BLaER1 treated with 17β-estradiol and CSF1 and Interleukin-3, amounts not matched to agents 10 nM and 100 nM (cell line): ENCODE results near the gene PLEKHF1.

Experiments used
- H3K27ac ChIP-seq, 11 experiments: shearing (Covaris generic); formaldehyde crosslinking; 2 replicates each; pipeline ENCODE4 v1.8.1; 2022
- H3K27me3 ChIP-seq, 11 experiments: shearing (Covaris generic); formaldehyde crosslinking; 2 replicates each; pipeline ENCODE4 v1.8.1; 2022
- H3K36me3 ChIP-seq, 11 experiments: shearing (Covaris generic); formaldehyde crosslinking; 2 replicates each; pipeline ENCODE4 v1.8.1; 2022
- H3K4me1 ChIP-seq, 10 experiments: shearing (Covaris generic); formaldehyde crosslinking; 2 replicates each; pipeline ENCODE4 v1.8.1; 2022
- H3K4me2 ChIP-seq, 11 experiments: shearing (Covaris generic); formaldehyde crosslinking; 2 replicates each; pipeline ENCODE4 v1.8.1; 2022
- H3K4me3 ChIP-seq, 10 experiments: shearing (Covaris generic); formaldehyde crosslinking; 2 replicates each; pipeline ENCODE4 v1.8.1; 2022
- H3K9ac ChIP-seq, 11 experiments: shearing (Covaris generic); formaldehyde crosslinking; 2 replicates each; pipeline ENCODE4 v1.8.1; 2022
- H3K9me3 ChIP-seq, 11 experiments: shearing (Covaris generic); formaldehyde crosslinking; replicated peaks in 1 of 11; 2 replicates each; pipeline ENCODE4 v1.8.1; 2022
- H4K20me1 ChIP-seq, 11 experiments: shearing (Covaris generic); formaldehyde crosslinking; 2 replicates each; pipeline ENCODE4 v1.8.1; 2022
- Cebpa-rat ChIP-seq, 11 experiments: shearing (Covaris generic); IDR thresholded peaks; 2 replicates each; pipeline ENCODE4 v1.8.1; 2022

The PLEKHF1 gene

DNA sequence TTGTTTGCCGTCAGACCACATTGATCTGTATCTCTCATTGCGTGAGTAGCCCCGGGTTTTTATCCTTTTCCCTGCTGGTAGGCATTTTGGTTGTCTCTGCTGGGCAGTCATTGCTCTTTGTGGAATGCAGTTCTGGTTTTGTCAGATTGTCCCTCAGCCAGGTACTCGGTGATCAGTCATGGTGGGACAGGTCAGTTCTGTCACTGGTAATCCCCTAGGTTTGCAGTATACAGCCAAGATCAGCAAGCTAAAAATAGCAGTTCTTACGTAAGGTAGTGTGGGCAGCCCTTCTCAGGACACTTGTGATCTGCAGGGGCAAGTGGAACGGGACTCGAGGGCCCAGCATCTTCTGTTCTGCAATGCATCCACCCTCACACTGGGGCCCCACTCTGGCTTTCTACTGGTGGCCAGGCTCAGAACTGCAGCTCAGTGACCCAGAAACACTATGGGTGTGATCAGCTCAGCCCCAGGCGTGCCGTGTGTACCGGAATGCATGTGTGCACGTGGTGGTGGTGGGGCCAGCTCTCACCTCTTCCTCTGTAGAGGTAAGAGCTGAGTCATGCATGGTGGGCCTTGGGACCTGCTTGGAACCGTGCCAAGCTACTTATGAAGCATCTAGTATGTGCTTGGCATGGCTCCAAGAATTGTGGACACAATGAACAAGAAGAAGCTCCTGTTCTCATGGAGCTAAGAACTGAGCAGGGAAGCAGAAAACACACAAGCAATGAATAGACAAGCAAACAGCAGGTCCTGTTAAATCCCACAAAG is 6.3 kb downstream of the PLEKHF1 start:
- peak overlapping the region; percentile 88 to 97 (median 95) for H3K4me2 ChIP-seq
- no peaks in the 10 kb centered on the region for H3K9me3 ChIP-seq
- no peak for TF ChIP-seq Cebpa-rat (IDR thresholded peaks at IDR 0.05)
- peaks cover 74 to 97% (median 85%) of the 10 kb centered on the region in 10 experiments for H3K4me1 ChIP-seq
- H3K4me3 ChIP-seq: no peak overlapping the region
- peak overlapping the region in 3 of 11 experiments; percentile 37 to 70 (median 67); a peak in 1 of 22 replicates for H3K27ac ChIP-seq
- H3K27me3 ChIP-seq: peaks cover 0 to under 1% (median 0%) of the 10 kb centered on the region in 11 experiments; a peak in 1 of 22 replicates
- peaks cover 0 to 43% (median 20%) of the 10 kb centered on the region in 11 experiments; a peak in 17 of 22 replicates for H3K36me3 ChIP-seq
- no peak overlapping the region for H3K9ac ChIP-seq
- H4K20me1 ChIP-seq: peaks cover 0 to 88% (median 24%) of the 10 kb centered on the region in 11 experiments; a peak in 14 of 22 replicates

DNA sequence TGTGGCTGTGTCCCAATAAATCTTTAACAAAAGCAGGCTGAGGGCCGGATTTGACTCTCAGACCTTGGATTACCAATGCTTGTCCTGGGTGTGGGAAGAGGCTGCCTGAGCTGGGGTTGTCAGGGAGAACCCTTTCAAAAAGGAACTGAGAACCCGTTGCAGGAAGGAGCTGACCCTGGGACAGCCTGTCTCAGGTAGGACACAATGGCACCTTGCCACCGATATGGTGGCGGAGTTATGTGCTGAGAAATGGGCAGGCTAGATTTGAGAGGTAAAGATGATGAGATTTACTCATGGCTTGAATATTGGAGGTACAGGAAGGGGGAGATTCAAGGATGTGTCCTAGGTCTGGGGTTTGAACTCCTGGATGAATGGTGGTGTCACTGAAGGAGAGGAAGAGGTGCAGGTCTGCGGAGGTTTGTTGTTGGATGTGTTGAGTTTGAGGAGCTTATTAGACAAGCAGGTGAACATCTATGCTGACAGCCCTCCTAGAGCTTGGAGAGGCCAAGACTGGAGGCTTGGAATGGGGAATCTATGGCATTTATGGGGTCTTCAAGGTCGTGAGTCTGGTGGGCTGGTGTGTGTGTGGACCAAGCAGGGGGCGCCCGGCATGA is 7.2 kb downstream of the PLEKHF1 start:
- H3K9ac ChIP-seq: peak overlapping the region in 5 of 11 experiments; percentile 50 to 65 (median 58); a peak in 6 of 22 replicates

DNA sequence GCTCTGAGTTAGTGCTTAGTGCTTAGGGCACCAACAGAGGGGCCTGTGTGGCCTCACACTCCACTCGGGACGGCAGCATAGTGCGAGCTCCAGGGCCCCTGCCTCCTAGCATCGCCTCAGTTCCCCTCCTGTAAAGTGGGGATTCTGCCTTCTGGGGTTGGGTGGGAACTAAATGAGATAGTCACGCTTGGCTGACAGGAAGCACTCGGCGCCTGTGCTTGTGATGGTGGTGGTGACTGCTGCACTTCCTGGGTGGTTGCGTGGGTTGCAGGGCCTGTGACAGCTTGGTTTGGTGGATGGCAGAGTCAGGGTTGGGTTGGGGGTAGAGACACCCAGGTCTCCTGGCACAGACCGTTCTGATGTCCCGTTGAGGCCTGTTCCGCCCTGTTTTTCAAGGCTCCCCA is 7.7 kb downstream of the PLEKHF1 start:
- H3K27ac ChIP-seq: peak overlapping the region; percentile 41 to 73 (median 61); a peak in 21 of 22 replicates
- H3K9ac ChIP-seq: peak overlapping the region; percentile 31 to 65 (median 58); a peak in 19 of 22 replicates
- H3K4me3 ChIP-seq: peak overlapping the region in 7 of 10 experiments; percentile 2 to 55 (median 37); a peak in 8 of 20 replicates
- peaks cover 0 to 54% (median 20%) of the 10 kb centered on the region in 11 experiments; a peak in 17 of 22 replicates for H3K36me3 ChIP-seq
- H3K27me3 ChIP-seq: peaks cover 0 to 4% (median 0%) of the 10 kb centered on the region in 11 experiments; a peak in 1 of 22 replicates
- H4K20me1 ChIP-seq: peaks cover 0 to 98% (median 16%) of the 10 kb centered on the region in 11 experiments; a peak in 13 of 22 replicates
- no peak for TF ChIP-seq Cebpa-rat (IDR thresholded peaks at IDR 0.05)
- H3K4me1 ChIP-seq: peaks cover 74 to 97% (median 85%) of the 10 kb centered on the region in 10 experiments
- H3K4me2 ChIP-seq: peak overlapping the region; percentile 88 to 97 (median 95)
- H3K9me3 ChIP-seq: no peaks in the 10 kb centered on the region

More for the DNA sequence above, 7.2 kb downstream of the PLEKHF1 start:
- peaks cover 0 to 96% (median 21%) of the 10 kb centered on the region in 11 experiments; a peak in 14 of 22 replicates for H4K20me1 ChIP-seq
- H3K27ac ChIP-seq: peak overlapping the region in 10 of 11 experiments; percentile 37 to 73 (median 60); a peak in 16 of 22 replicates
- peaks cover 0 to 51% (median 20%) of the 10 kb centered on the region in 11 experiments; a peak in 17 of 22 replicates for H3K36me3 ChIP-seq
- H3K9me3 ChIP-seq: no peaks in the 10 kb centered on the region
- H3K4me2 ChIP-seq: peak overlapping the region; percentile 88 to 97 (median 95)
- H3K4me3 ChIP-seq: peak overlapping the region in 3 of 10 experiments; percentile 8 to 55 (median 43); a peak in 3 of 20 replicates
- peaks cover 0 to 4% (median 0%) of the 10 kb centered on the region in 11 experiments; a peak in 1 of 22 replicates for H3K27me3 ChIP-seq
- no peak for TF ChIP-seq Cebpa-rat (IDR thresholded peaks at IDR 0.05)
- peaks cover 74 to 97% (median 85%) of the 10 kb centered on the region in 10 experiments for H3K4me1 ChIP-seq

DNA sequence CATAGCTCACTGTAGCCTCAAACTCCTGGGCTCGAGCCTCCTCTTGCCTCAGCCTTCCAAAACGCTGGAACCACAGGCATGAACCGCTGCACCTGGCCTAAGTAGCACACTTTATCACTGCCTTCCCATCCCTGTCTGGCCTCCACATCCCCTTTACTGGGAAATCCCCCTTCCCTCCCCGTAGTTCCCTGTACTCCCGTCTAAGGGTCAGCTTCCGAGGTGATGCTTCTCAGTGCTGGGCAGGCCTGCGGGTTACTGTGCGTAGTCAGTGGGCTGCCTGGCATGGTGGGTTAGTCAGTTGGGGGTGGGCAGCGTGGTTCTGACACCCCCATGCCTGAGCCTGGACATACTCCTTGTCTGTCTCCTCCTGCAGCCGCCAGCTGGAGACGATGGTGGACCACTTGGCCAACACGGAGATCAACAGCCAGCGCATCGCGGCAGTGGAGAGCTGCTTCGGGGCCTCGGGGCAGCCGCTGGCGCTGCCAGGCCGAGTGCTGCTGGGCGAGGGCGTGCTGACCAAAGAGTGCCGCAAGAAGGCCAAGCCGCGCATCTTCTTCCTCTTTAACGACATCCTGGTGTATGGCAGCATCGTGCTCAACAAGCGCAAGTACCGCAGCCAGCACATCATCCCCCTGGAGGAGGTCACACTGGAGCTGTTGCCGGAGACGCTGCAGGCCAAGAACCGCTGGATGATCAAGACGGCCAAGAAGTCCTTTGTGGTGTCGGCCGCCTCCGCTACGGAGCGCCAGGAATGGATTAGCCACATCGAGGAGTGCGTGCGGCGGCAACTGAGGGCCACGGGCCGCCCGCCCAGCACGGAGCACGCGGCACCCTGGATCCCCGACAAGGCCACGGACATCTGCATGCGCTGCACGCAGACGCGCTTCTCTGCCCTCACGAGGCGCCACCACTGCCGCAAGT is 8.4 kb downstream of the PLEKHF1 start:
- Histone ChIP-seq H4K20me1 (peaks cover 0 to 95% (median 17%) of the 10 kb centered on the region in 11 experiments; a peak in 12 of 22 replicates), H3K4me3 (peak overlapping the region in 7 of 10 experiments; percentile 2 to 55 (median 37); a peak in 8 of 20 replicates), H3K9ac (peak overlapping the region; percentile 31 to 65 (median 58); a peak in 19 of 22 replicates), H3K4me1 (peaks cover 74 to 97% (median 85%) of the 10 kb centered on the region in 10 experiments), H3K36me3 (peaks cover 0 to 54% (median 20%) of the 10 kb centered on the region in 11 experiments; a peak in 17 of 22 replicates), H3K27me3 (peaks cover 0 to 4% (median 0%) of the 10 kb centered on the region in 11 experiments; a peak in 1 of 22 replicates), H3K9me3 (no peaks in the 10 kb centered on the region), H3K27ac (peak overlapping the region; percentile 41 to 73 (median 61); a peak in 21 of 22 replicates), H3K4me2 (peak overlapping the region; percentile 88 to 97 (median 95))
- TF ChIP-seq Cebpa-rat (IDR thresholded peaks at IDR 0.05): no peak

DNA sequence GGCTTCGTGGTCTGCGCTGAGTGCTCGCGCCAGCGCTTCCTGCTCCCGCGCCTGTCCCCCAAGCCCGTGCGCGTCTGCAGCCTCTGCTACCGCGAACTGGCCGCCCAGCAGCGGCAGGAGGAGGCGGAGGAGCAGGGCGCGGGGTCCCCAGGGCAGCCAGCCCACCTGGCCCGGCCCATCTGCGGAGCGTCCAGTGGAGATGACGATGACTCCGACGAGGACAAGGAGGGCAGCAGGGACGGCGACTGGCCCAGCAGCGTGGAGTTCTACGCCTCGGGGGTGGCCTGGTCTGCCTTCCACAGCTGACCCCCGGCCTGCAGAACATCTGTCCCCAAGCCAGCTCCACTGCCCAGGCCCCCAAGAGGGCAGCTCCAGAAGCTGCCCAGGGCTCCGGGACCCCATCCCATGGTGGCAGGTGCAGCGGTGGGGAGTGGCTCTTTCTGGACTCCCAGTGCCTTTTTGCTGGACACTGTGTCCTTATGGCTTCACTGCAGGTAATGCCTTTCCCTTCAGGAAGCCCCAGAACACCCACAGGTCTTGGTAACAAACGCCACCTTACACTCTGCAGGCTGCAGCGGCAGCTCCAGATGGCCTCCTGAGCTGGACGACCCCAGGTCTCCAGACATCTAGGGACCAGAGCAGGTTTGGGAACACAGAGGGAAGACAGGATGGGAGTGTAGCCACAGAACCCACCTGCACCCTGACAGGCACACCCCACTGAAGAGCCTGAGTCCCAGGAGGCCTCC is 9.3 kb downstream of the PLEKHF1 start:
- Histone ChIP-seq H3K4me1 (peaks cover 75 to 97% (median 85%) of the 10 kb centered on the region in 10 experiments), H4K20me1 (peaks cover 0 to 90% (median 18%) of the 10 kb centered on the region in 11 experiments; a peak in 11 of 22 replicates), H3K9me3 (no peaks in the 10 kb centered on the region), H3K27me3 (peaks cover 0 to 4% (median 0%) of the 10 kb centered on the region in 11 experiments; a peak in 1 of 22 replicates), H3K36me3 (peaks cover 0 to 54% (median 20%) of the 10 kb centered on the region in 11 experiments; a peak in 17 of 22 replicates), H3K27ac (peak overlapping the region in 3 of 11 experiments; percentile 67 to 70 (median 69); a peak in 2 of 22 replicates), H3K4me3 (no peak overlapping the region), H3K4me2 (peak overlapping the region; percentile 88 to 97 (median 95)), H3K9ac (peak overlapping the region in 2 of 11 experiments; percentile 15 to 42; a peak in 1 of 22 replicates)
- no peak for TF ChIP-seq Cebpa-rat (IDR thresholded peaks at IDR 0.05)

DNA sequence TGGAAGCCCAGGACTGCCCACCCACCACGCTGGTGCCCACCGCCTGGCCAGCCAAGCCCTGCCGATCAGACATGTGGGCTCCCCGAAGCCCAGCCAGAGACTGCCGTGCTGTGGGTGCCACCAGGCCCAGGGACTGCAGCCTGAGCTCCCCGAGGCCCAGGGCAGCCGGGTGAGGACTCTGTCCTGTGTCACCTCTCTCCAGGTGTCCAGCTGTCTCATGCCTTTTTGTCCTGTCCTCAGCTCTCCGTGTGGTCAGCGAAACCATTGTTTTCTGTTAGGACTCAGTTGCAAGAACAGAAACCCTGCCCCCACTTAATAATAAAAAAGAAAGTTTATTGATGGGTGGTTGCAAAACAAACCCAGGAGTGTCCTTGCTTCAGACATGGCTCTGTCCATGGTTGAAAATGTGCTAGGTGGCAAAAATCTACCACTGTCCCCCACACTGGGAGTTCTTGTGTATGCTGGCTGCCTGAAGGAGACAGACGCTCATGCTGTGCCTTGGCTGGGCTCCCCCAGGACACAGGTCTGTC is 9.9 kb downstream of the PLEKHF1 start:
- H3K27me3 ChIP-seq: peaks cover 0 to 4% (median 0%) of the 10 kb centered on the region in 11 experiments; a peak in 1 of 22 replicates
- peak overlapping the region in 6 of 11 experiments; percentile 94 to 97 (median 96); a peak in 9 of 22 replicates for H3K4me2 ChIP-seq
- H3K9ac ChIP-seq: peak overlapping the region in 2 of 11 experiments; percentile 15 to 42; a peak in 1 of 22 replicates
- H3K9me3 ChIP-seq: no peaks in the 10 kb centered on the region
- H3K4me3 ChIP-seq: no peak overlapping the region
- H3K27ac ChIP-seq: no peak overlapping the region
- TF ChIP-seq Cebpa-rat (IDR thresholded peaks at IDR 0.05): no peak
- peaks cover 0 to 54% (median 20%) of the 10 kb centered on the region in 11 experiments; a peak in 17 of 22 replicates for H3K36me3 ChIP-seq
- H4K20me1 ChIP-seq: peaks cover 0 to 83% (median 18%) of the 10 kb centered on the region in 11 experiments; a peak in 11 of 22 replicates
- H3K4me1 ChIP-seq: peaks cover 81 to 100% (median 91%) of the 10 kb centered on the region in 10 experiments
